ENCODE results near the gene IKBKG.
"Not testable (repeated sequence)": the region's sequence is repeated elsewhere in the genome, so short reads cannot be mapped to it uniquely, and the experiment has no call there.

Gene IKBKG

DNA sequence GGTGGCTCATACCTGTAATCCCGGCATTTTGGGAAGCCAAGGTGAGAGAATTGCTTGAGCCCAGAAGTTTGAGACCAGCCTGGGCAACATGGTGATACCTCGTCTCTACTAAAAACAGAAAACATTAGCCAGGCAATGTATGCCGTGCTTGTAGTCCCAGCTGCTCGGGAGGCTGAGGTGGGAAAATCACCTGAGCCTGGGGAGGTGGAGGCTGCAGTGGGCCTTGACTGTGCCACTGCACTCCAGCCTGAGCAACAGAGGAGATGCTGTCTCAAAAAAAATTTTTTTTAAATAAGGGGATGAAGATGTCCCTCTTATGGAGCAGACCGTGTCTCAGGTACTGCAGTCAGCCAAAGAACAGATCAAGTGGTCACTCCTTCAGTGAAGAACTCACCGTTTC is 58.1 kb downstream of the IKBKG start:
- DNase-seq (ENCODE audit: low read depth), result no peak

DNA sequence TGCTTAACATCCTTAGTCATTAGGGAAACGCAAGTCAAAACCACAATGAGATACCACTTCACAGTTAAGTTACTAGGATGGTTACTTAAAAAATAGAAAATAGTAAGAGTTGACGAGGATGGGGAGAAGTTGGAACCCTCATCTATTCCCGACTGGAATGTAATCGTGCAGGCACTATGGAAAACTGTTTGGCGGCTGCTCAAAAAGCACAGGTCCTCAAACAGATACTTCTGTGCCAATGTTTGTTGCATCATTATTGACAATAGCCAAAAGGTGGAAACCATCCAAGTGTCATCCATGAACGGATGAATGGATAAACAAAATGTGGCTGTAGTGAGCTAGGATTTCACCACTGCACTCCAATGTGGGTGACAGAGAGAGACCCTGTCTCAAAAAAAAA is 60.0 kb downstream of the IKBKG start:
- no peak for DNase-seq (ENCODE audit: low read depth)

DNA sequence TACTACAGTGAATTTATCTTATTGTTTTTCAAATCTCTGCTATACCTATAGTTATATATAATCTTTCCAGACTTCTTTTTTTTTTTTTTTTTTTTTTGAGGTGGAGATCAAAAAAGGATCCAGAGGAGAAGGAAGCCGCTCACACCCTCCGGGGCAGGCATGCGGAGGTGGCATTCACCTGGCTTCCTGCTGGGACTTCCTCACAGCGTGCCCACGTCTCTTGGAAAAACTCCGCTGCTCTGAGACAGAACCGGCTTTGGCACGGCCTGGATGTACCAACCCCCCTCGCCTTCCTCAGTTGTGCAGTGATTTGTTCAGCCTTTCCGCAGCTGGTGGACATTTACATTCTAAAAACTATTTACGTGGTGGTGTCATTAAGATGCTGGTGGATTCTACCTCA is 60.6 kb downstream of the IKBKG start:
- DNase-seq (ENCODE audit: low read depth), result not testable (repeated sequence)

DNA sequence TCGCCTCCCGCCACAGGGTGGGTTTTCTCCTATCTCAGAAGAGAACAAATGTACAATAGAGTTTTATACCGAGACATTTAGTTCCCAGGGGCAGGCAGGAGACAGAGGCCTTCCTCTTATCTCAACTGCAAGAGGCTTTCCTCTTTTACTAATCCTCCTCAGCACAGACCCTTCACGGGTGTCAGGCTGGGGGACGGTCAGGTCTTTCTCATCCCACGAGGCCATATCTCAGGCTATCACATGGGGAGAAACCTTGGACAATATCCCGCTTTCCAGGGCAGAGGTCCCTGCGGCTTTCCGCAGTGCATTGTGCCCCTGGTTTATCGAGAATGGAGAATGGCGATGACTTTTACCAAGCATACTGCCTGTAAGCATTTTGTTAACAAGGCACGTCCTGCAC is 61.4 kb downstream of the IKBKG start:
- DNase-seq (ENCODE audit: low read depth), result not testable (repeated sequence)

DNA sequence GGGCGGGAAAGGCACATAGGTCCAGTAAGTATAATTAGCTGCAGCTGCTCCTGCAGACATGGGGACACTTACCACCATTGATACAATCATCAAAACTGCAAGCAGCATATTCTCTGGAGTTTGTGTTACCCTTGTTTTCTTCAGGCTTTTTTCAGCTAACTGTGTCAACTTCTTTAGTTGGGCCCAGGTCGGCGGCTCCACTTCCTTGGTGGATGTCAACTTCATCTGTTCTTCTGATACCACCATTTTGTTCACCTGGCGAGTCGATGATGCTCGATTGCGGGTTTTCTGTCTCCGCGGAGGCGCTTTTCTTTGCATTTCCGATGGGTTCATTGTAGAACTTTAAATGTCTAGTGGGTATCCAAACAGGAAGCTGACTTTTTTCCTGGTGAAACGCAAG is 63.7 kb downstream of the IKBKG start:
- DNase-seq (ENCODE audit: low read depth), result not testable (repeated sequence)

DNA sequence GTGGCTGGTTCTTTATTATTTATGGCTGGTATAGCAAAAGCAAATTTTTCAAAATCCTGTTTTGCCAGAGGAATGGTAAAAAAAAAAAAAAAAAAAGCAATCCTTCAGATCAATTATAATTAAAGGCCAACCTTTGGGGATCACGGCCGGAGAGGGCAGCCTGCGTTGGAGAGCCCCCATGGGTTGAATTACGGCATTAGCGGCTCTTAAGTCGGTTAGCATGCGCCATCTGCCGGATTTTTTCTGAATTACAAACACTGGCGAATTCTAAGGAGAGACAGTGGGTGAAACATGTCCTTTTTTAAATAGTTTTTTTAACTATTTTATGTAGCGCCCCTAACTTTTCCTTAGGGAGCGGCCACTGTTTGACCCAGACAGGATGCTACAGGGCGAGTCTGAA is 66.2 kb downstream of the IKBKG start:
- not testable (repeated sequence) for DNase-seq (ENCODE audit: low read depth)

Data from GM04504 (cell line).